Stimulated activated CD4-positive, alpha-beta T cell treated with anti-CD3 and anti-CD28 coated beads, Interleukin-12 subunit alpha, Interleukin-12 subunit beta, amount 100 ng/mL, for 48 hours (primary cell): Measurements from ENCODE around the gene ANKS3.
A peak's percentile ranks its signal among the peaks of the same experiment; 100 is the strongest.

ENCODE experiments used
- DNase-seq, 3 donors: peaks; one replicate each; pipeline ENCODE4 v3.0.0-alpha.2; 2020; ENCODE audit warnings: low read depth in 2 of 3, low spot score in 1 of 3

The ANKS3 gene

DNA sequence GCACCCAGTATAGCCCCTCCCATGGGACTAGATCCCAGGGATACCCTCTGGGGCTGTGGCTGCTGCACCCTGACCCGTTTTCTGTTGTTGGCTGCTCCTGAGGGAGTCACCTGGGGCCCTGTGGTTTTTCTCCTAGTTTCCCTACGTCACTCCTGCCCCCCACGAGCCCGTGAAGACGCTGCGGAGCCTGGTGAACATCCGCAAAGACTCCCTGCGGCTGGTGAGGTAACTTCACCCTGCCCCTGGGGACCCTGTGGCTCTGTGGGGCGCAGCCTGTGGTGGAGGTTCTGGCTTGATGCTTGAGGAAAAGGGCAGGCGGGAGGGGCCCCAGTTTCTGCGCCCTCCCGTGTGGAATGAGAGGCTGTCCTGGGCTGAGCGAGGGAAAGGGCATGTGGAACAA is 82.2 kb downstream of the ANKS3 start:
- no peak for DNase-seq

GRCh38 chr16:4650443-4651074 is 83.5 kb downstream of the ANKS3 start:
- DNase-seq, result peak; percentile 66 to 81 (median 74)

DNA sequence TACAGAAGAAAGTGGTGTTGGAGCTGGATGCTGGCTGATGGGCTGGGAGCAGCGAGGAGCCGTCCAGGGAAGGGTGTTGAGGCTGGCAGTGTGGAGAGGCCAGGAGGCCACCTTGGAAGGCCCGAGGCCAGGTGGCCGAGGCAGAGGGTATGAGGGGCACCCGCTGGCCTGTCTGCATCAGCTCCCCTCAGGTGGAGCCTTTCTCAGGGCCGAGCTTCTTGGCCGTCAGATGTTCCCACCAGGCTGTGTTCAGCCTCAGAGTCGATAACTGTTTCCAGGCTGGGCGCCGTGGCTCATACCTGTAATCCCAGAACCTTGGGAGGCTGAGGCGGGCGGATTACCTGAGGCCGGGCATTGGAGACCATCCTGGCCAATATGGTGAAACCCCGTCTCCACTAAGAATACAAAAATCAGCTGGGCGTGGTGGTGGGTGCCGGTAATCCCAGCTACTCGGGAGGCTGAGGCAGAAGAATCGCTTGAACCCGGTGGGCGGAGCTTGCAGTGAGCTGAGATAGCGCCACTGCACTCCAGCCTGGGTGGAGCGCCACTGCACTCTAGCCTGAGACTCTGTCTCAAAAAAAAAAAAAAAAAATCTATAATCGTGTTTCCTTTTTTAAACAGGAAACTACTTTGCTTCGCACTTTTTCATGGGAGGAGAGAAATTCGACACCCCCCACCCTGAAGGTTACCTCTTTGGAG is 84.2 kb downstream of the ANKS3 start:
- no peak for DNase-seq

GRCh38 chr16:4648917-4649316 is 85.2 kb downstream of the ANKS3 start:
- DNase-seq, result no peak

- no peak for DNase-seq
These were observed 86.5 kb downstream of the ANKS3 start for GRCh38 chr16:4647644-4647980.

GRCh38 chr16:4646773-4647643 is 87.1 kb downstream of the ANKS3 start:
- DNase-seq, result no peak
